GM19372 (cell line): ENCODE measurements around the gene RHOU.

Experiments used
- ATAC-seq: cut with Tn5 transposase; IDR thresholded peaks from one replicate; pipeline ENCODE4 v1.9.1; 2021; ENCODE audit warnings: mild to moderate bottlenecking, low read depth, moderate library complexity; ENCODE audit not compliant: unreplicated experiment

Gene RHOU

DNA sequence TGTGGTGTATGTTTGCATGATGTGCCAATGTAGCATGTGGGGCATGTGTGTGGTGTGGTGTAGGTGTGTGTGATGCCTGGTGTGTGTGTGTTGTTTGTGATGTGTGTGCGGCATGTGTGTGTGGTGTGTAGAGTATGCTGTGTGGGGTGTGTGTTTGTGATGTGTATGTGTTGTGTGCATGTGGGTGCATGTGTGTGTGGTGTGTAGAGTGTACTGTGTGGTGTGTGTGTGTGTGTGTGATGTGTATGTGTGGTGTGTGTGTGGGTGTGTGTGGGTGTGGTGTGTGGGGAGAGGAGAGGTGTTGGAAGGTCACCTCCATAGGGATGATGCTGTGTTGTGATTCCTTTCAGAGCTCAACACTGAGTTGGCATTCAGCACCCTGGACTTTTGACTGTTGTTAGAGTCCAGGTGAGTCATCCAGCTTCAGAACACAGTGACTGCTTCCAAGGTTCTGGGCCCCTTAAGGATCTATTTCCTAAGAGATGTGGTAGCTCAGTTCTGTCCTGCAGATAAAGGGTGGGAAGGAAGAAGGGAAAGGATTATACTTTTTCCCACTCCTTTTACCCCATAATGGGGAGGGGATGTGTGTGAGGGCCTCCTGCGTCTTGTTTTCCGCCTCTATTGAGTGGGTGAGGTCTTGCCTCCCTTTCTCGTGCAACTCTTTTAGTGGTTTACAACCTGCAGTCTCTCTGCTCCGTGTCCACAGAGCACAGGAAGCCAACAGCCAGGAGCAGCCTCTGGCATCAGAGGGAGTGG, 47.6 kb downstream of the RHOU start:
- no peak for ATAC-seq

DNA sequence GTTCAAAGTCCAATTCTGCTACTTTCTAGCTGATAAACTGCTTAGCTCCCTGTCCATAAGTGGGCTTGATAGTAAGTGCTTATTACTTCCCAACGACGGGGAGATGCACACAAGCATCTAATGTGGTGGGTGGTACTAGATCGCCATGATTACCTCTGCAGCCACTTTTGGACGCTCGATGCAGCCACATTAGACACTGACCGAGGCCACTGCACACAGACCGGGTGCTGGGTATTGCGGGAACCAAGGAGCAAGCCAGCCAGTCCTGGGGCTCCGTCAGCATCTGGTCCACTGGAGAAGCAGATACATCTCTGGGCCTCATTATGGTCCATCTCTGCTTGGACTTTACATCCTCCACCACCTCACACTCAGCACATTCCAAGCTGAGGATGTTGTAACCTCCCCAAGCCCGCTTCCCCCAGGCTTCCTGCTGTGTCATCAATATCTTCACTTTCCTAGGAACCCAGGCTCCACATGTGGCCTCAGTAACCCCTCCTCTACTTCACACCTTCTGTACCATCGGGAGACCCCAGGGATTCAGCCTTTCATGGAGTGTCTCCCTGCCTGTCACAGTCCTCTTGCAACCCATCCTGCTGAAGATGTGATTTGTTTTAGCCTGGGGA, 48.2 kb downstream of the RHOU start:
- ATAC-seq: no peak

- no peak for ATAC-seq
Observed at GRCh38 chr1:228784181-228784580, 48.9 kb downstream of the RHOU start.

- no peak for ATAC-seq
Observed at GRCh38 chr1:228785366-228786330, 50.4 kb downstream of the RHOU start.

GRCh38 chr1:228786361-228787129, 51.3 kb downstream of the RHOU start:
- no peak for ATAC-seq

GRCh38 chr1:228791791-228792190, 56.5 kb downstream of the RHOU start:
- ATAC-seq: no peak

DNA sequence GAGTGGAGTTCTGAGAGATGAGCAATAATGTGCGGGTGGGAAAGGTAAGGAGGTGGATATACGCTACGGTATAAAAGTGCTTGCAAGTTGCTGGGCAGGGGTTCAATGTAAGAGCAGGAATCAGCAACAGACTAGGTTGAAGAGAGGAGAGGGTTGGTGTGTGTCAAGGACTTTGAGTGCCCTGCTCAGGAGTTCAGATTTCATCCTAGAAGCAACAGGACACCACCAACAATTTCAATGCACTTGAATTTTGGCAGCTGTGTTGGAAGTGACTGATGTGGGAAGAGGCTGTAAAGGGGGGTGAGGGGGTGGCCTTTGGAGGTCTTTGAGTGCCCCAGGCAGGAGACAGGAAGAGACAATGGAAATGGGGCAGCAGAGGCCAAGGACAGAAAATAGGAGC, 57.3 kb downstream of the RHOU start:
- no peak for ATAC-seq

GRCh38 chr1:228793032-228793431, 57.8 kb downstream of the RHOU start:
- ATAC-seq: no peak

- ATAC-seq: peak; percentile 44
Observed at GRCh38 chr1:228794173-228794572, 58.9 kb downstream of the RHOU start.

GRCh38 chr1:228794810-228795209, 59.5 kb downstream of the RHOU start:
- ATAC-seq: no peak

GRCh38 chr1:228795596-228795995, 60.3 kb downstream of the RHOU start:
- ATAC-seq: no peak
